WTC11 (cell line): ENCODE data around the gene PPP1R14C. TPM values are rescaled to one million over a fixed set of nuclear protein-coding genes. Genes with fewer than 3 reads are reported as not detected.

Experiments
- ATAC-seq: fragments of 200-7000 bp; cut with Tn5 transposase; 2 replicates; pipeline ENCODE4 v1.10.0; 2021; ENCODE audit warnings: mild to moderate bottlenecking, moderate library complexity
- CTCF ChIA-PET: fragments of 300-600 bp; sonication (Branson Sonifier 250); formaldehyde crosslinking; loops from one replicate; lab custom pipeline; 2021; ENCODE audit warnings: antibody characterized with exemption; lab: Charles Lee
- POLR2A ChIA-PET: fragments of 350-600 bp; sonication (Branson Sonifier 250); formaldehyde crosslinking; loops from one replicate; lab custom pipeline; 2021; ENCODE audit warnings: antibody characterized with exemption; lab: Charles Lee
- DNase-seq: peaks from one replicate; pipeline ENCODE4 v3.0.0; 2021; ENCODE audit warnings: low spot score
- H3K27ac Mint-ChIP-seq: 2 replicates; pipeline ENCODE4 v1.8.0; 2021; ENCODE audit warnings: mixed read lengths
- H3K27me3 Mint-ChIP-seq: 2 replicates; pipeline ENCODE4 v1.8.0; 2021; ENCODE audit warnings: low read depth, mild to moderate bottlenecking, moderate library complexity, mixed read lengths
- H3K36me3 Mint-ChIP-seq: 2 replicates; pipeline ENCODE4 v1.8.0; 2021; ENCODE audit warnings: mixed read lengths
- H3K4me1 Mint-ChIP-seq: 2 replicates; pipeline ENCODE4 v1.8.0; 2022; ENCODE audit warnings: mixed read lengths
- H3K4me3 Mint-ChIP-seq: 2 replicates; pipeline ENCODE4 v1.8.0; 2021; ENCODE audit warnings: mild to moderate bottlenecking, moderate library complexity, mixed read lengths
- H3K9me3 Mint-ChIP-seq: 2 replicates; pipeline ENCODE4 v1.8.0; 2021; ENCODE audit warnings: mixed read lengths
- ATF3 ChIP-seq: sonication (generic); formaldehyde crosslinking; conservative IDR thresholded peaks from 2 replicates; pipeline ENCODE4 v1.8.1; 2022; ENCODE audit warnings: mild to moderate bottlenecking, missing genetic modification reagents
- ELF4 ChIP-seq: sonication (generic); formaldehyde crosslinking; IDR thresholded peaks from 2 replicates; pipeline ENCODE4 v1.8.1; 2022; ENCODE audit warnings: low read depth, mild to moderate bottlenecking, moderate library complexity, missing genetic modification reagents
- FOXP1 ChIP-seq: sonication (generic); formaldehyde crosslinking; IDR thresholded peaks from 2 replicates; pipeline ENCODE4 v1.8.0; 2022; ENCODE audit warnings: missing genetic modification reagents, mild to moderate bottlenecking, moderate library complexity, borderline replicate concordance
- GRHL2 ChIP-seq: fragments of 250-450 bp; sonication (Bioruptor Pico); IDR thresholded peaks from 2 replicates; pipeline ENCODE4 v1.8.0; 2022; ENCODE audit warnings: mild to moderate bottlenecking, moderate library complexity; ENCODE audit not compliant: insufficient replicate concordance, severe bottlenecking
- HMGA2 ChIP-seq: fragments of 250-450 bp; sonication (Bioruptor Pico); IDR thresholded peaks from 2 replicates; pipeline ENCODE4 v1.4.0; 2021; ENCODE audit warnings: mild to moderate bottlenecking, moderate library complexity
- HMGXB4 ChIP-seq: sonication (generic); formaldehyde crosslinking; IDR thresholded peaks from 2 replicates; pipeline ENCODE4 v1.8.1; 2023; ENCODE audit warnings: mild to moderate bottlenecking, moderate library complexity, missing genetic modification reagents
- KAT7 ChIP-seq: sonication (generic); formaldehyde crosslinking; IDR thresholded peaks from 2 replicates; pipeline ENCODE4 v1.8.1; 2023; ENCODE audit warnings: missing genetic modification reagents, mild to moderate bottlenecking, borderline replicate concordance
- NR1H2 ChIP-seq: sonication (generic); formaldehyde crosslinking; IDR thresholded peaks from 2 replicates; pipeline ENCODE4 v1.9.0; 2021; ENCODE audit warnings: mild to moderate bottlenecking, moderate library complexity, missing genetic modification reagents
- NR3C1 ChIP-seq: sonication (generic); formaldehyde crosslinking; conservative IDR thresholded peaks from 2 replicates; pipeline ENCODE4 v1.8.1; 2023; ENCODE audit warnings: low read depth, mild to moderate bottlenecking, missing genetic modification reagents
- RORB ChIP-seq: fragments of 250-450 bp; sonication (Bioruptor Pico); IDR thresholded peaks from 2 replicates; pipeline ENCODE4 v1.9.0; 2021; ENCODE audit warnings: mild to moderate bottlenecking
- SP1 ChIP-seq: sonication (generic); formaldehyde crosslinking; conservative IDR thresholded peaks from 2 replicates; pipeline ENCODE4 v1.8.1; 2022; ENCODE audit warnings: missing genetic modification reagents
- TEAD4 ChIP-seq: sonication (generic); formaldehyde crosslinking; IDR thresholded peaks from 2 replicates; pipeline ENCODE4 v1.8.0; 2022; ENCODE audit warnings: mild to moderate bottlenecking, missing genetic modification reagents
- ZNF219 ChIP-seq: sonication (generic); formaldehyde crosslinking; IDR thresholded peaks from 2 replicates; pipeline ENCODE4 v1.8.0; 2023; ENCODE audit warnings: missing genetic modification reagents, mild to moderate bottlenecking, borderline replicate concordance
- ZNF396 ChIP-seq: fragments of 250-450 bp; sonication (Bioruptor Pico); IDR thresholded peaks from 2 replicates; pipeline ENCODE4 v1.8.0; 2021; ENCODE audit warnings: mild to moderate bottlenecking, moderate library complexity, borderline replicate concordance
- total RNA-seq: library from RNA; stranded (reverse); gene quantifications from 3 replicates; pipeline ENCODE4 v1.2.3, GENCODE V29; 2021
- TF ChIP-seq, protein P1 (sequence below): sonication (generic); formaldehyde crosslinking; IDR thresholded peaks from 2 replicates; pipeline ENCODE4 v1.8.0; 2022; ENCODE audit warnings: mild to moderate bottlenecking, missing genetic modification reagents
- TF ChIP-seq, protein P2 (sequence below): sonication (generic); formaldehyde crosslinking; IDR thresholded peaks from 2 replicates; pipeline ENCODE4 v1.8.0; 2023; ENCODE audit warnings: missing genetic modification reagents
- TF ChIP-seq, protein P3 (sequence below): fragments of 250-450 bp; sonication (Bioruptor Pico); IDR thresholded peaks from 2 replicates; pipeline ENCODE4 v1.9.0; 2021; ENCODE audit warnings: mild to moderate bottlenecking
- TF ChIP-seq, protein P4 (sequence below): sonication (generic); formaldehyde crosslinking; IDR thresholded peaks from 2 replicates; pipeline ENCODE4 v1.8.0; 2023; ENCODE audit warnings: mild to moderate bottlenecking, missing genetic modification reagents
- TF ChIP-seq, protein P5 (sequence below): sonication (generic); formaldehyde crosslinking; IDR thresholded peaks from 2 replicates; pipeline ENCODE4 v1.8.1; 2023; ENCODE audit warnings: mild to moderate bottlenecking, missing genetic modification reagents, borderline replicate concordance
- TF ChIP-seq, protein P6 (sequence below): fragments of 250-450 bp; sonication (Bioruptor Pico); conservative IDR thresholded peaks from 2 replicates; pipeline ENCODE4 v1.9.0; 2021; ENCODE audit warnings: mild to moderate bottlenecking

Gene PPP1R14C
- total RNA-seq, 1 experiment from 2014 or later: 1.1 TPM

DNA sequence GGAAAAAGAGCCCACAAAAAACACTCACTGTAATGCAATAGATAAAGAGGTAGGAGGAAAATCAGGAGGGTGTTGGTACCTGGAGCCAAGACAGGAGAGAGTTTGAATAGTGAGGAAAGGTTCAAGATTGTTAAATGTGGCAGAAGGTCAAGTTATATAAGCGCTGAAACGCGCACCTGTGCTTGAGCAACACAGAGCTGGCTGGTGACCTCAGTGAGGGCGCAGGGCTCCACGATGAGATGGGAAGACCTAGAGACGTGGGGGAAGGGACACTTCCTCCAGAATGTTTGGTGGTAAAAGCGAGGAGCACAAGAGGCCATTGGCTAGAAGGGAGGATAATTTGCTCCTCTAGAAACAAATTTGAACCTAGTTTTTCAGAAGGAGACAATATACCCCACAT is 4.2 kb upstream of the PPP1R14C start:
- Mint-ChIP-seq H3K9me3 (peaks cover 16% of the 10 kb centered on the region), H3K27ac (no peak overlapping the region), H3K4me3 (no peak overlapping the region), H3K27me3 (peaks cover 40% of the 10 kb centered on the region), H3K4me1 (peaks cover 26% of the 10 kb centered on the region)
- DNase-seq: no peak
- CTCF ChIA-PET: interaction anchor here (1.0 to 1.8 kb wide), 2 partner anchors 58 to 180 kb away, joined by 3 to 8 read pairs; no protein-coding TSS in a partner anchor
- TF ChIP-seq, protein P1, sequence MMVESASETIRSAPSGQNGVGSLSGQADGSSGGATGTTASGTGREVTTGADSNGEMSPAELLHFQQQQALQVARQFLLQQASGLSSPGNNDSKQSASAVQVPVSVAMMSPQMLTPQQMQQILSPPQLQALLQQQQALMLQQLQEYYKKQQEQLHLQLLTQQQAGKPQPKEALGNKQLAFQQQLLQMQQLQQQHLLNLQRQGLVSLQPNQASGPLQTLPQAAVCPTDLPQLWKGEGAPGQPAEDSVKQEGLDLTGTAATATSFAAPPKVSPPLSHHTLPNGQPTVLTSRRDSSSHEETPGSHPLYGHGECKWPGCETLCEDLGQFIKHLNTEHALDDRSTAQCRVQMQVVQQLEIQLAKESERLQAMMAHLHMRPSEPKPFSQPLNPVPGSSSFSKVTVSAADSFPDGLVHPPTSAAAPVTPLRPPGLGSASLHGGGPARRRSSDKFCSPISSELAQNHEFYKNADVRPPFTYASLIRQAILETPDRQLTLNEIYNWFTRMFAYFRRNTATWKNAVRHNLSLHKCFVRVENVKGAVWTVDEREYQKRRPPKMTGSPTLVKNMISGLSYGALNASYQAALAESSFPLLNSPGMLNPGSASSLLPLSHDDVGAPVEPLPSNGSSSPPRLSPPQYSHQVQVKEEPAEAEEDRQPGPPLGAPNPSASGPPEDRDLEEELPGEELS (CRISPR knock-in tag): no peak
- TF ChIP-seq ATF3 (CRISPR knock-in tag) (no peak), HMGXB4 (CRISPR knock-in tag) (no peak)
- TF ChIP-seq, all 79 proteins: peak for 0
- 0 out of 2 replicates have a peak, but pooled peaks cover 2% of the 10 kb centered on the region for H3K36me3 Mint-ChIP-seq
- no peak; the same call in 1 of the 2 replicates for ATAC-seq
- POLR2A ChIA-PET: no interaction called here

- ChIA-PET CTCF (interaction anchor here (1.8 to 2.3 kb wide), 2 partner anchors 58 to 59 kb away, joined by 8 to 11 read pairs; no protein-coding TSS in a partner anchor), POLR2A (no interaction called here)
- Mint-ChIP-seq H3K4me3 (no peak overlapping the region), H3K4me1 (peaks cover 33% of the 10 kb centered on the region), H3K27me3 (peaks cover 49% of the 10 kb centered on the region), H3K27ac (no peak overlapping the region), H3K9me3 (peaks cover 16% of the 10 kb centered on the region), H3K36me3 (0 out of 2 replicates have a peak, but pooled peaks cover 2% of the 10 kb centered on the region)
- DNase-seq: no peak
- no peak for TF ChIP-seq KAT7 (CRISPR knock-in tag)
- TF ChIP-seq, protein P2, sequence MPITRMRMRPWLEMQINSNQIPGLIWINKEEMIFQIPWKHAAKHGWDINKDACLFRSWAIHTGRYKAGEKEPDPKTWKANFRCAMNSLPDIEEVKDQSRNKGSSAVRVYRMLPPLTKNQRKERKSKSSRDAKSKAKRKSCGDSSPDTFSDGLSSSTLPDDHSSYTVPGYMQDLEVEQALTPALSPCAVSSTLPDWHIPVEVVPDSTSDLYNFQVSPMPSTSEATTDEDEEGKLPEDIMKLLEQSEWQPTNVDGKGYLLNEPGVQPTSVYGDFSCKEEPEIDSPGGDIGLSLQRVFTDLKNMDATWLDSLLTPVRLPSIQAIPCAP (CRISPR knock-in tag): no peak
- TF ChIP-seq, protein P3, sequence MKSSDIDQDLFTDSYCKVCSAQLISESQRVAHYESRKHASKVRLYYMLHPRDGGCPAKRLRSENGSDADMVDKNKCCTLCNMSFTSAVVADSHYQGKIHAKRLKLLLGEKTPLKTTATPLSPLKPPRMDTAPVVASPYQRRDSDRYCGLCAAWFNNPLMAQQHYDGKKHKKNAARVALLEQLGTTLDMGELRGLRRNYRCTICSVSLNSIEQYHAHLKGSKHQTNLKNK (CRISPR knock-in tag): no peak
- no peak for TF ChIP-seq SP1 (CRISPR knock-in tag)
- no peak for TF ChIP-seq GRHL2 (CRISPR knock-in tag)
- no peak for TF ChIP-seq ELF4
- TF ChIP-seq TEAD4: no peak
- TF ChIP-seq NR3C1 (CRISPR knock-in tag): no peak
- TF ChIP-seq RORB (CRISPR knock-in tag): no peak
- TF ChIP-seq FOXP1: no peak
- no peak for TF ChIP-seq NR1H2 (CRISPR knock-in tag)
- TF ChIP-seq, protein P4, sequence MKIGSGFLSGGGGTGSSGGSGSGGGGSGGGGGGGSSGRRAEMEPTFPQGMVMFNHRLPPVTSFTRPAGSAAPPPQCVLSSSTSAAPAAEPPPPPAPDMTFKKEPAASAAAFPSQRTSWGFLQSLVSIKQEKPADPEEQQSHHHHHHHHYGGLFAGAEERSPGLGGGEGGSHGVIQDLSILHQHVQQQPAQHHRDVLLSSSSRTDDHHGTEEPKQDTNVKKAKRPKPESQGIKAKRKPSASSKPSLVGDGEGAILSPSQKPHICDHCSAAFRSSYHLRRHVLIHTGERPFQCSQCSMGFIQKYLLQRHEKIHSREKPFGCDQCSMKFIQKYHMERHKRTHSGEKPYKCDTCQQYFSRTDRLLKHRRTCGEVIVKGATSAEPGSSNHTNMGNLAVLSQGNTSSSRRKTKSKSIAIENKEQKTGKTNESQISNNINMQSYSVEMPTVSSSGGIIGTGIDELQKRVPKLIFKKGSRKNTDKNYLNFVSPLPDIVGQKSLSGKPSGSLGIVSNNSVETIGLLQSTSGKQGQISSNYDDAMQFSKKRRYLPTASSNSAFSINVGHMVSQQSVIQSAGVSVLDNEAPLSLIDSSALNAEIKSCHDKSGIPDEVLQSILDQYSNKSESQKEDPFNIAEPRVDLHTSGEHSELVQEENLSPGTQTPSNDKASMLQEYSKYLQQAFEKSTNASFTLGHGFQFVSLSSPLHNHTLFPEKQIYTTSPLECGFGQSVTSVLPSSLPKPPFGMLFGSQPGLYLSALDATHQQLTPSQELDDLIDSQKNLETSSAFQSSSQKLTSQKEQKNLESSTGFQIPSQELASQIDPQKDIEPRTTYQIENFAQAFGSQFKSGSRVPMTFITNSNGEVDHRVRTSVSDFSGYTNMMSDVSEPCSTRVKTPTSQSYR: no peak
- no peak for TF ChIP-seq ZNF396
- TF ChIP-seq ZNF219 (CRISPR knock-in tag): no peak
- TF ChIP-seq, protein P5, sequence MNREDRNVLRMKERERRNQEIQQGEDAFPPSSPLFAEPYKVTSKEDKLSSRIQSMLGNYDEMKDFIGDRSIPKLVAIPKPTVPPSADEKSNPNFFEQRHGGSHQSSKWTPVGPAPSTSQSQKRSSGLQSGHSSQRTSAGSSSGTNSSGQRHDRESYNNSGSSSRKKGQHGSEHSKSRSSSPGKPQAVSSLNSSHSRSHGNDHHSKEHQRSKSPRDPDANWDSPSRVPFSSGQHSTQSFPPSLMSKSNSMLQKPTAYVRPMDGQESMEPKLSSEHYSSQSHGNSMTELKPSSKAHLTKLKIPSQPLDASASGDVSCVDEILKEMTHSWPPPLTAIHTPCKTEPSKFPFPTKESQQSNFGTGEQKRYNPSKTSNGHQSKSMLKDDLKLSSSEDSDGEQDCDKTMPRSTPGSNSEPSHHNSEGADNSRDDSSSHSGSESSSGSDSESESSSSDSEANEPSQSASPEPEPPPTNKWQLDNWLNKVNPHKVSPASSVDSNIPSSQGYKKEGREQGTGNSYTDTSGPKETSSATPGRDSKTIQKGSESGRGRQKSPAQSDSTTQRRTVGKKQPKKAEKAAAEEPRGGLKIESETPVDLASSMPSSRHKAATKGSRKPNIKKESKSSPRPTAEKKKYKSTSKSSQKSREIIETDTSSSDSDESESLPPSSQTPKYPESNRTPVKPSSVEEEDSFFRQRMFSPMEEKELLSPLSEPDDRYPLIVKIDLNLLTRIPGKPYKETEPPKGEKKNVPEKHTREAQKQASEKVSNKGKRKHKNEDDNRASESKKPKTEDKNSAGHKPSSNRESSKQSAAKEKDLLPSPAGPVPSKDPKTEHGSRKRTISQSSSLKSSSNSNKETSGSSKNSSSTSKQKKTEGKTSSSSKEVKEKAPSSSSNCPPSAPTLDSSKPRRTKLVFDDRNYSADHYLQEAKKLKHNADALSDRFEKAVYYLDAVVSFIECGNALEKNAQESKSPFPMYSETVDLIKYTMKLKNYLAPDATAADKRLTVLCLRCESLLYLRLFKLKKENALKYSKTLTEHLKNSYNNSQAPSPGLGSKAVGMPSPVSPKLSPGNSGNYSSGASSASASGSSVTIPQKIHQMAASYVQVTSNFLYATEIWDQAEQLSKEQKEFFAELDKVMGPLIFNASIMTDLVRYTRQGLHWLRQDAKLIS (CRISPR knock-in tag): no peak
- TF ChIP-seq, protein P6, sequence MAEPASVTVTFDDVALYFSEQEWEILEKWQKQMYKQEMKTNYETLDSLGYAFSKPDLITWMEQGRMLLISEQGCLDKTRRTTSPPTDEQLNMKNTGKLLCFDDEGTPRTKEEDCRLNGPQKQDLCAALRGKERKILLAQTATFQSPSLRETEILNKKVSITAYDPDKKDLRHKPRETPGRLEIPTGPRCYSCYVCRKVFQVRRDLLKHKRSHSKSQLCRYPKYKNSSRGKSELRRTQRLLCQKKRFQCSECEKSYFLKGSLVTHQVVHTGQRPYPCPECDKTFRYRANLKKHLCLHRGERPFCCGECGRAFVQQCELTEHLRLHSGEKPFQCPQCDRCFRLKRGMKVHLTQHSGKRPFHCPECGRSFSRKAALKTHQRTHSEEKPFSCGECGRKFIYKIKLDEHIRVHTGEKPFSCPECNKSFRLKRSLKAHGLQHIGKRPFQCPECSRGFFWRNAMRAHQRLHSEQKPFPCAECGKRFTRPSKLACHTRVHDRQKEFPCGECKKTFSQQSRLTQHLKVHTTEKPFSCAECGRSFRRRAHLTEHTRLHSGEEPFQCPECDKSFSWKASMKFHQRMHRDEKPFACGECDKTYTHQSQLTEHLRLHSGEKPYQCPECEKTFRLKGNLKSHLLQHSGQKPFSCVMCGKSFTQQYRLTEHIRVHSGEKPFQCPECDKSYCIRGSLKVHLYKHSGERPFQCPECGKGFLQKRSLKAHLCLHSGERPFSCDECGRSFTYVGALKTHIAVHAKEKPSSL (CRISPR knock-in tag): no peak
- TF ChIP-seq HMGA2 (CRISPR knock-in tag): no peak
- ATAC-seq: no peak
These were observed 3.3 kb upstream of the PPP1R14C start for GRCh38 chr6:150139533-150139932.
